CD4-positive, alpha-beta T cell treated with Interferon gamma for 1 hour (primary cell): Measurements from ENCODE around the gene CD58.
A peak's percentile ranks its signal among the peaks of the same experiment; 100 is the strongest.

ENCODE experiments used
- DNase-seq: peaks from one replicate; pipeline ENCODE4 v3.0.0-alpha.2; 2020

The CD58 gene

GRCh38 chr1:116491700-116492357 is 79.0 kb downstream of the CD58 start:
- DNase-seq = no peak

DNA sequence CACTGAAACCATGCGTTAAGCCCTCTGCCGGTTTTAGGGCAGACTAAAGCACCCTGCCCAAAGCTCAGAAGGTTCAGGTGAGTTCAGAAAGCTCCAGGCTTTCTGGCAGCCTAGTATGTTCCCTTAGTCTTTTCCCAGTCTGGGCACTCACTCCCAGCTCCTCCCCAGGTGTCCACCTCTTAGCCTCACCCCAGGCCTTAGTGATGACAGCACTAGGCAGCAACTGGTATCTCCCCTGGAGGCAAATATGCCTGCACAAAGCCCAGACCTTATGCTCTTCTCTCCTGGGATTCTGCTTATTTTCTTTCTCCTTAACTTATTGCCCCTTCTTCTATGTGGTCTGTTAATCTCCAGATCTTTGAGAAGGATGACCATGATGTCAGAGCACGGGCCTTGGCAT is 80.2 kb downstream of the CD58 start:
- no peak for DNase-seq

DNA sequence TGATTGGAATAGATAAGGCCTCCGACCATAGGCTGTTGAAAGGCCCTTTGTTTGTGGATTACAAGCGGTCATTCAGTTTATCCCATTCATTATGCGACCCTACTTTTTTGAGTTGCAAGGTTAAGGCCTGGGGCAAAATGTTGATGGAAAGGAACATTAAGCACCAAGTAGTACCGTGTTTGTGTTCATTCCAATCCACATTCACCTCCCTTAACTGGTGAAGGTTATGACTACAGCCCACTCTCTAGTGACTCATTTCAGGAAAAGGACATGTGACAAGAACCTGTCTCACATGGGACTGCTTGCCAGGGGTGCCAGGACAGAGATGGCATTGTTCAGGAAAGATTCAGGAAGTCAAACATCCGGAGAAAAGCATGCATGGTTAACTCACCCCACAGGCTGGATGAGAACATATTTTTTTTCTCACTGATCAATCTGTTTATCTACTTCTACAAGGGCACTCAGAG is 81.6 kb downstream of the CD58 start:
- no peak for DNase-seq

GRCh38 chr1:116488071-116488470 is 82.8 kb downstream of the CD58 start:
- DNase-seq = no peak

DNA sequence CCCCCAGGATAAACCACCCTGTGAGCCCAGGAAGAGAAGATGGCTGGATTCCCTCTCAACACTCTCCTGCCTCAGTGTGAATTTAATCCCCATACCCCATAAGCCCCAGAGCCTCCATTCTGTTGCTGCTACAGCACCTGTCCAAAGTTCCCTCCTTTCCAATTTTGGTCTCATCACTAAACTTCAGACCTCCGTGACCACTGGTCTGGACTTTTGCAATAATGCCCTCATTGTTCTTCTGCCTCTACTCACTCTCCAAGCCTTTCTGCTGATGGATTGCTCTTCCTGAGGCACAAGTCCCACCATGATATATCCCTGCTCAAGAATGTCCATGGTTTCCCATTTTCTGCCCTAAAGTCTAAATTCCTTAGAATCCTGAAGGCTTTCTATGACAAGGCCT is 83.2 kb downstream of the CD58 start:
- DNase-seq = no peak

DNA sequence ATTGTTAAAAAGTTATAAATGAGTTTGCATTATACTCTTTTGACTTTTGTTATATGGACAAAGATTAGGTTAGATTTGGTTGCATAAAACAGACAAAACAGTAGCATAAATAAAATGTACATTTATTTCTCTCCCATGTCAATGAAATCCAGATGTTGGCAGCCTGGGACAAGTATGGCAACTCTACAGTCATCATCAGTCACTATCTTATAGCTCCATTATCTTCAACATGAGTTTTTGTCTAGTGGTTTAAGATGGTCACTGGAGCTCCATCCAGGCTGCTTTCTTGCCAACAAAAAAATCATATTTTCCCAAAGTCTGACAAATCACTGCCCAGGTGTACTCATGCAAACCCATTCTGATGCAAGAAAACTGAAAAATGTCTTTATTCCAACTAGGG is 83.8 kb downstream of the CD58 start:
- DNase-seq = no peak

DNA sequence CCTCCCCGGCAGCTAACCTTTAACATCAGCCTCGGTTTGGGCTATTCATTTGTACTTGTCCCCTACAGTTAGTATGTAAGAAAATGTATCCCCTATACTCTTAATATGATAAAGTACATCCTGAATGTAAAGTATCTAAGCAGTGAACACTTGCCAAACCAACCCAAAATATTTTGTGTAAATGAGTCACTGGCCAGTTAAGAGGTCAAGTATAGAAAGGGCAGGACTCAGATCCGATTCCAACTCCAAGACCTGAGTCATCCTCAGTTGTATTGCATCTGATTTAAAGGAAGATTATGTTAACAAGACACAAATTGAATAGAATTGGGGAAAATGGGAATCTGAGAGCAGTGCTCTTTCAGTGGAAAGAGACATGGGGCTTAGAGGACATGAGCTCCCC is 84.4 kb downstream of the CD58 start:
- DNase-seq = no peak

DNA sequence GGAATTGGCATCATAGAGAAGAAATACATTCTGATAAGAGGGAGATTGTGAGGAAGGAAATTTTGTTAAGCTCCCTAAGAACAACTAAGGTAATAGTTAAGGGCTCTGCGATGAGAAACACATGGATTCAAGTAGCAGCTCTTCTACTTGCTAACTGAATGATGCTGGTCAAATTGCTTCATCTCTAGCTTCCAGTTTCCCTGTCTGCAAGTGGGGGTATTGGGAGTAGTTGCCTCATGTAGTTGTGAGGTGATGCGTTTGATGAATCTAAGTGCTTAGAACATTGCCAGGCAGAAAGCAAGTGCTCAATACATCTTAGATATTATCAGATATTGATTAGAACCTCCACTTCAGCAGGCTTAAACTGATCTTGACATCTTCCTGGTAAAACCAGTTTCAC is 84.8 kb downstream of the CD58 start:
- DNase-seq = no peak

DNA sequence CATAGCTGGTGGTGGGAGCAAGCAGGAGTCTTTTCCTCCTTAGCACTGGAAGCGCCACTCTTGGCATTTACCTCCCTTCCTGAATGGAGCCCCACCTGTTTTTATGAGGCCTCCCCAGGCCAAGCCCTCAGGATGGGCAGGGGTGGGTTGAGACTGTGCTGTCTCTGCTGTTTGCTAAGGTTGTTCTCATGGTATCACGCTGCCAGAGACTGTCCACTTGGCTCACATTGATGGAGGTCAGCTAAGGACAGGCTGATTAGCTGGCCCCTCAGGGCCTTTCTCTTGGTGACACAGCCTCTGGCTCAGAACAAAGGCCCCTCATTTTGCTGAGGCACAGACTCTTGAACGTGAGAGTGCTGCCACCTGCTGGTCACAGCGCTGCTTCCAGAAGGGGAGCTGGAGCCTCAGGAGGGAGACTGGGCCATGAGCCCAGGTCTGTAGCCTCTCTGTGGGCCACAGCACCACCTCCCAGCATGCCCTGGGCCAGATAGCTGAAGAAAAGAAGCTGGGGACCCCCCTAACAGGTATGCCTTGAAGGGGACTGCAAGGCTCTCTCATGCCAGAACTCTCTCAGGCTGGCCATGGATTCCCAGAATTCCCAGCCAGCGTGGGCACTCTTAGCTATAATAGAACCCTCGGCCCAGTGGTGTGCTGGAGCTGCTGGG is 85.6 kb downstream of the CD58 start:
- peak; percentile 77 for DNase-seq

DNA sequence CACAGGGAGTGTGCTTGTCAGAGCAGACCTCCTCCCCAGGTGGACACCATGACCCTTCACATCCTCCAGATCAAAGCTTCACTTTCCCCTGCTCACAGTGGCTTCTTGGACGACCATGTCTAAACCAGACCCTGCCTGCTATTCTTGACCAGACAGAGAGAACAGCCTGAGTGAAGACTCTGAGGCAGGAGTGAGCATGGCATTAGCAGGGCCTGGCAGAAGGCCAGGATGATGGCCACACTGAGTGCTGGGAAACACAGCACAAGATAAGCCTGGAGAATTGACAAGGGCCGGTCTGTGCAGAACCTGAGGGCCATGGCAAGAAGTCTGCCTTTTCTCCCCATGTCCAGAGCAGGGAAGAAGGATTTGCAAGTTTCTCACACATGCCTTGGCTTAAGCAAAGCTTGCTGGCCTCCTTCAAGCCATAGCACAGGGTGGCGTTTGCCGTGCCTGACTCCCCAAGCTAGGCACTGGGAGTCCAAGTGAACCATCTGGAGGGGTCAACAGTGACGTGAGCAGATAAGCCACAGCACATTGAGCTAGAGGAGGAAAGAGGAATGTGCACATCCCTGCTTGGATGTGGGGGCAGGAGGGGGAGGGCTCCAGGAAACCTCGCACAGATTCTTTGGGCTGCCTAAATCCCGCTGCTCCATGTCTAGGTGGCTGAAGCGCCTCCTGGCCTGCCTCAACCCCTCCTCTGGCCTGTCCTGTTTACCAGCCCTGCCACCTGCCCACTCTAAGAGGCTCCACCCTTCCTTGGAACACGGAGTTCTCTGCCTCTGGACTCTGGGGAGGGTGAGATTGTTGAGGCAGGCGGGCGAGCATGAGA is 87.1 kb downstream of the CD58 start:
- no peak for DNase-seq

GRCh38 chr1:116482490-116482889 is 88.3 kb downstream of the CD58 start:
- no peak for DNase-seq

DNA sequence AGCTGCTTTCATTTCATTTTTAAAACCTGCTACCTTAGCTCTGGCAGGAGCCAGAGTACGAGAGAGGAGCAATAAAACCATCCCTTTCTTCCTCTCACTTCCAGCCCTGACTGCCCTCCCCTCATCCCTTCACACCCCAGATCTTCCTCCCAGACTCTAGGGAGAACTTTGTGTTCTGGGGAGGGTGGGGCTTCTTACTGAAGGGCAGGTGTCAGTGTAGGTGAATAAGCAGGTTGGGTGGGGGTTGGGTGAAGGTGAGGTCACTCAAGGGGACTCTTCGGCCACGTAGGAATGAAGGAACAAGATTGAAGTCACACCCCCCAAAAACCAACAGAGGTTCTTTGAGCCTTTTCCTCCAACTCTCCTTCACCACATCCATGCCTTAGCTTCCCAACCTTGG is 88.9 kb downstream of the CD58 start:
- DNase-seq = no peak

GRCh38 chr1:116478621-116479020 is 92.2 kb downstream of the CD58 start:
- no peak for DNase-seq

- no peak for DNase-seq
Observed at GRCh38 chr1:116477429-116477828, 93.4 kb downstream of the CD58 start.

GRCh38 chr1:116476321-116476720 is 94.5 kb downstream of the CD58 start:
- DNase-seq = no peak

DNA sequence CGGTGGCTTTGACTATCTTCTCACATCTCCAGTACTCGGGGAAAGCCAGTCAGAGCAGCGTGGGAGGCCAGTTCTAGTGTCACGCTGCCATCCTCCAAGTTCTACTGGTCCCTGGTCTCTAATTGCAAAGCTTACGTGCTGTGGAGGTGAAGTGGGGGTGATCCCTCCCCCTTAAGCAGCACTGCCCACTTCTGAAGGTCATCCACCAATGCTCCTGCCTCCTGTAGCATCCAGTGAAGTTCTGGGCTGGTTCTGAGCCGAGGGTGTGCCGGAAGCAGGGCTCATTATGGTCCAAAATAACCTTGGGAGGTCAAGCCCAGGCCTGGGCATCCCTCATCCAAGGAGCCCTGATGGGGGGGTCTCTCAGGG is 95.0 kb downstream of the CD58 start:
- no peak for DNase-seq

GRCh38 chr1:116474921-116475849 is 95.6 kb downstream of the CD58 start:
- DNase-seq = no peak

DNA sequence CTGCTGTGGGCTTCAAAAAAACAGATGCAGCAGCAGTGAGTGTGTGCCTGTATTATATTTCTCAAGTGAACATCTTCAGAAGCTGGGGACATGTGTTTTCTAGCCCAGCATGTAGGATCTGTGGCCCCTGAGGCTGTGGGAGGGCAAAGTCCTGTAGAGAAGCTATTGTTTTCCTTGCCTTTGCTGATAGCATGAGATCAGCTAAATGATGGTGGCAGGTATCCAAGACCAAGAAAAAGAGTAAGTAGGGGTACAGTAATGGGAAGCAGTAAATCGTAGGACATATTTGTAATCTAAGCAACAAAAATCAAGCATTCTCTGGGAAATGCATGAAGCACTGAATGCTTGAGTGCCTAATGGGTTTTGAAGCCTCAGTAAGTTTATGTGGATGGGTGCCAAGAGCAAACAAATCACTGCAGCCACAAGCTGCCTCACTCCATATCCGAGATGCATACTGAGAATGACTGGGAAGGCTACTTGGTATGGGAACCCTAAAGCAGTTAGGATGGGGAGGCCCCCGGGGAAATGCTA is 98.3 kb downstream of the CD58 start:
- DNase-seq = no peak

GRCh38 chr1:116471241-116471640 is 99.6 kb downstream of the CD58 start:
- no peak for DNase-seq

- no peak for DNase-seq
Observed at GRCh38 chr1:116470671-116471070, 100.2 kb downstream of the CD58 start.

- no peak for DNase-seq
Observed at GRCh38 chr1:116466810-116467557, 103.8 kb downstream of the CD58 start.
